HK-2 (cell line): ENCODE results near the gene CLCN7.
"Not testable (repeated sequence)": the region's sequence is repeated elsewhere in the genome, so short reads cannot be mapped to it uniquely, and the experiment has no call there.

Source experiments
- DNase-seq: peaks from one replicate; pipeline ENCODE4 v3.0.0-alpha.2; 2018; ENCODE audit not compliant: unreplicated experiment

The CLCN7 gene

DNA sequence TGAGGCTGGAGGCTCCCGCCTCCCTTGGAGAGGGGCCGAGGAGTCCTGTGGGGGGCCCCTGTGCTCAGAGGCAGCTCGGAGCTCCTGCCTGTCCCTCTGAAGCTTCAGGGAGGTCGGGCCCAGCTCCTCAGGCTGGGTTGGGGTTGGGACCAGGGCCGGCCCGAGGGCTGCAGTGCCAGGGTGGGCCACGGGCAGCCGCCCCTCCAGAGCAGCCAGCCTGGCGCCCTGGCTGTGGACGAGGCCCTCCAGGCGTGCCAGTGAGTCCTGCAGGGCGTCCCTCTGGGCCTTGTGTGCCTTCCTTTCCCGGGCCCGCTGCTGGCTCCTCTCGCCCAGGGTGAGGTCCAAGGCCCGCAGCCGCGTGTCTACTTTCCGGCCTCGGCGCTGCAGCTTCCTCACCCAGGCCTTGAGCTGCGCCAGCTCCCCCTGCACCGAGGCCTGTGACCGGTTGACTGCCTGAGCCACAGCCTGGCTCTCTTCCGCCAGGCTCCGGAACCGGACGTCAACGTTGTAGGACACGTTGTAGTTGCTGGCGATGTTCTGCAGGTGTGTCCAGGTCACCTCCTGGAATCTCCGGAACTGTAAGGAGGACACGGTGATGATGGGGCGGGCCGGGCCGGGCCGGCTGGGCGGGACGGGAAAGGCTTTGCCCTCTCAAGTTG is 12.7 kb upstream of the CLCN7 start:
- DNase-seq, result no peak

DNA sequence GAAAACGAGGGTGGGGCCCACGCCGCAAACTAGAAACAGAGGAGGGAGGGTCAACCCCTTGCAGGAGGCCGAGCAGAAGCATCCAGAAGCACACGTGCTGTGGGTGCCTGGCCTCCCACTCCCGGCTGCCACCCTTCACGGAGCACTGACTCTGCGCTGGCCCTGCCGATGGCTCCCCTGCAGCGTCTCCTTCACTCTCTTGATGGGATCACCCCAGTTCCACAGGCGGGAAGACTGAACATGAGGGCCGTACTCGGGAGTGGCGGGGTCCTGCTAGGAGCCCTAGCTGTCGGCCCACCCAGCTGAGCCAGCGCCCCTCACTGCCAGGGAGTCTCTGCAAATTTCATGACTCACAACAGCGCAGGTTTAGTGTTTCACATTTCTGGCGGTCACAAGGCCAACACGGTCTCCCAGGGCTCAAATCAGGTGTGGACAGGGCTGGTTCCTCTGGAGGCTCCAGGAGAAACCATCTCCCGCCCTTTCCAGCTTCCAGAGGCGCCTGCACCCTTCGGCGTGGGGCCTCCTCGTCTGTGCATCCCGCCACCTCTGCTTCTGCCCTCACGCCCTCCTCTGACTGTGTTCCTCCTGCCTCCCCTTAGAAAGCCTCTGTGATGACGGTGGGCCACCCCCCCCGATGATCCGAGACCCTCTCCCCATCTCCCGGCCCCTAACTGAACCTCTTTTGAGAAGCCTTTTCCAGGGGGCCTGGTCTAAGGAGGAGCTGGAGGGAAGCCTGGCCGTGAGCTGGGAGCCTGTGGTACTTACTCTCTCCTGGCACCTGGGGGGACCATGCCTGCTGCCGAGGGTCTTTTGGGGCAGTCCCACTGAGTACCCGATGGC is 11.9 kb upstream of the CLCN7 start:
- no peak for DNase-seq

DNA sequence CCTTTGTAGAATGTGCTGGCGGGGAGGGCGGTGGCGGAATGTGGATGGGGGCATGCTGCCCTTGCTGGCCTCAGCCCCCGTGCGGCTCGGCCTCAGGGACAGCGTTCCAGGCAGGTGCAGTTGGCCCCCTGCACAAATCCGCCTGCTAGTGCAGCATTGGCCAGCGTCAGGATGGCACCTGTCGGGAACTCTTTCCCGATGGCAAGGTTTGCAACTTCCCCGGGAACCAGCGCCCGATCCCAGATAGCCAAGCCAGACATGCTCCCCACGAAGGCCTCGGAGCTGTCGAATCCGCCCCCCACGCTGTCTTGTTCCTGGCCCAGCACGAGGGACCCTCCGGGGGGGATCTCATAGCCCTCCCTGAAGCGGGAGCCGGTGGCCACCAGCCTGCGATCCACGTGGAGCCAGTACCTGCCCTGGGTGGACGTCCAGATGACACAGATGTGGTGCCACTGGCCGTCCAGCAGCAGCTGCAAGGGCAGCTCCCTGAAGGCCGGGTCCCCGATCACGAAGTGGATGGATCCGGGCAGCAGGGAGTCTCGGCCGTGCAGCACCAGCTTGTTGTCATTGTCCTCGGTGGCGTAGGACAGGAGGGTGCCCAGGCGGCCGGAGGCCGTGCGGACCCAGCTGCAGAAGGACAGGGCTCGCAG is 11.1 kb upstream of the CLCN7 start:
- no peak for DNase-seq

DNA sequence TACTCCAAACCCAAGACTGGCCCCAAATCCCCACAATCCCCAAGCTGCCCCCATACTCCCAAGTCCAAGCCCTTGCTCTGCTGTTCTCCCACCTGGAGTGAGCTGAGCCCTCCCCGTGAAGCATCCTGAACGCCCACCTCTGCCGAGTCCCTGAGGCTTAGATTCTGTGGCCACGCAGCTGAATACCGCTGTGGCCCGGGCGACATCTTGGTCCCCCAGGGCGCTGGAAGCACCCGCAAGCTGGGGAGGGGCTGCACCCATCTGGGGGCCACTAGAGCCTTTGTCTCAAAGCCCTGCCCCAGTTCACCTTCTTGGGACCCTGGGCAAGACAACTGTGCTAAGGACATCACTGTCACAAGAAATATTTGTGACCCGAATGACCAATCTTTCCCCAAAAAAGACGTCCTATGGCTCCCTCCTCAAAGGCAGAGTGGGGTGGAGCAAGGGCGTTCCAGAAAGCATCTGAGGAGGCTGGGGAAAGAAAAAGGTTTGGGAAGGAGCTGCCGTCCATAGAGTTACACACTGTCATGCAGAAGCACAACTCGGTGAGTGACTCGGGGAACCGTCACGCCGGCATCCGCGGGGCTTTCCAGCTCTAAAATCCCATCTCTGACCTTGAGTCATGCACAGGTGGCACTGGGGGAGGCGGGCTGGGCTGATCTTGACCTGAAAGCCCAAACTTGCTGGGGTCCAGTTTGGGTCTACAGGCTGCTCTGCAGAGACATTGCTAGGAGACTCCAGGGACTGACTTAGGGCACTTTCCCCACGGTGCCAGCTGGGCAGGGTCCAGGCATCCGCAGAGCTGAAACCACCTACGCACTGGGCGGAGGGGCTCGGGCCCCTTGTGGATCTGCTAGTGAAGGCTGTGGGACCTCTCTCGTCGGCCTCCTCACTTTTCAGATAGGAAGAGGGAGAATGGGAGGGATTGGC is 7.3 kb upstream of the CLCN7 start:
- peak; percentile 74 for DNase-seq

DNA sequence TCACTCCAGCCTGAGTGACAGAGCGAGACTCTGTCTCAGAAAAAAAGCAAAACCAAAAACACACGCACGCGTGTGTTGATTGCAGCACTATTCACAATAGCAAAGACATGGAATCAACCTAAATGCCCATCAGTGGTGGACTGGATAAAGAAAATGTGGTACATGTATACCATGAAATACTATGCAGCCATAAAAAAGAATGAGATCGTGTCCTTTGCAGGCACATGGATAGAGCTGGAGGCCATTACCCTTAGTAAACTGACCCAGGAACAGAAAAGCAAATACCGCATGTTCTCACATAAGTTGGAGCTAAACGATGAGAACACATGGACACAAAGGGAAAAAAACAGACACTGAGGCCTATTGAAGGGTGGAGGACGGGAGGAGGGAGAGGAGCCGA is 4.1 kb upstream of the CLCN7 start:
- not testable (repeated sequence) for DNase-seq

DNA sequence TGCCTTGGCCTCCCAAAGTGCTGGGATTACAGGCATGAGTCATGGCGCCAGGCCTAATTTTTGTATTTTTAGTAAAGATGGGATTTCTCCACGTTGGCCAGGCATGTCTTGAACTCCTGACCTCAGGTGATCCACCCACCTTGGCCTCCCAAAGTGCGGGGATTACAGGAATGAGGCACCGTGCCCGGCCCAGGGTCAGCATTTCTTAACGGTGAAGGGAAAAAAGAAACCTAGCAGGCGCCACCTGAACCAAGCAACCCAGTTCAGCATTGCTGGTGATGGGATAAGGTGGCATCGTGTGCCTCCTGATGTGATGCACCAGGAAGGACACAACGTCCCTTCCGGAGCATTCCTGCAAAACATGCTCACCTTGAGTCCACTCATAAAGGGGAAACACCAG is 2.2 kb upstream of the CLCN7 start:
- no peak for DNase-seq

DNA sequence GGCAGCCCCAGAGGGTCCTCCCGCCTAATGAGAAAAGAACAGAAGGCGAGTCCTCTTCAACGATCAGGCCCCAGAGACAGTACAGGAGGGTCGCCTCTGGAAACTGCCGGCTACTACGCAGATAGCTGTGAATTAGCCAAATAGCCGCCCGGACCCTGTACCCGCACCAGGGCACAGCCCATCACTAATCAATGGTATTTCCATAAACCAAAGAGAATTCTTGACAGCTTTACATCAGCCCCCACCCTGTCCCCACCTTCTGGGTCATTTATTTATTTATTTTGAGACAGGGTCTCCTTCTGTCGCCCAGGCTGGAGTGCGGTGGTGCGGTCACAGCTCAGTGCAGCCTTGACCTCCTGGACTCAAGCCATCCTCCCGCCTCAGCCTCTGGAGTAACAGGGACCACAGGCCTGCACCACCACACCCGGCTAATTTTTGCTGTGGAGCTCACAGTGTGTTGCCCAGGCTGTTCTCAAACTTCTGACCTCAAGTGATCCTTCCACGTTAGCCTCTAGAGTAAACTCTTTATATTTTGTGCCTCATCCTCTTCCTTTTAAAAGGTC is 805 bp upstream of the CLCN7 start:
- no peak for DNase-seq

DNA sequence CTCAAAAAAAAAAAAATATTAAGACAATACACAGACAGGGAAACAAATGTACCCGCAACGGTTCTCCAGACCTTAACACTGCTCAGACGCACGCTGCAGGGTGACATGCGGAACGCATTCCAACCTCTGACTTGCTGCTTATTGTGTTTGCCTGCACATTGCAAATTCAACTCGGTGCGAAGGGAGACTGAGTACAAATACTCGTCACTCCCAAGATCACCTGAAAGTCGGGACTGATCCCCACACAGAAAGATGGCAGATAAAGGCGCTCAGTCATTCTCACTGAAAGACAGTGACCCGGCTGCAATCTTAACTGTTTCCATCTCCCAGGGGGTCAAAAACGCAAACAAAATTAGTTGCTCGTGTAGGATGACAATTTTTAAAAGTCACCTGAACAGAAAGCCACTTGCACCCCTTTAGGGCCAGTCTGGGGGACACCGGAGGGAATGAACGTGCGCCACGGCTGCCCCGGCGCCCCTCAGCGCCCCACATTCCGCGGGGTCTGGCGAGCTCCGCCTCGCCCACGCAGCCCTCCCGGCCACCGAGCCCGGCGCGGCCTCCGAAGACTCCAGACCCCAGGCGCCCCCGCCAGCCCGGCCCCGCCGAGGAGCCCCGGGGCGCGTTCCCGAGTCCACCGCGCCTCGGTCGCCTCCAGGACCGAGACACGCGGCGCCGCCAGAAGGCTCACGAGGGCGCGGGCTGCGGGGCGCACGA is 589 bp downstream of the CLCN7 start:
- DNase-seq, result no peak

DNA sequence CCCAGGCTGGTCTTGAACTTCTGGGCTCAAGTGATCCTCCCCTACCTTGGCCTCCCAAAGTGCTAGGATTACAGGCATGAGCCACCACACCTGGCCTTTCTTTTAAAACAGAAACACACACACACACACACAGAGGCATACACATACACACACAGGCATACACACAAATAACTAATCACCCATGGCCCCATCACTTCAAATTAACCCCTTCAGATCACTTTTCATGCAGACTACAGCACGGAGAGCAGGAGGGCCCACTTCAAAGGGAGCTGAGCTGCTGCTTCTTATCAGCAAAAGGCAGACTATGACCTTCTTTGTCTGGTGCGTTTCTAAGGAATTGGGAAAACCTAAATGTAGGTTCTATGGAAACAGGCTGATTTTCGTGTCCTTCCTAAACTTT is 1.9 kb downstream of the CLCN7 start:
- no peak for DNase-seq

DNA sequence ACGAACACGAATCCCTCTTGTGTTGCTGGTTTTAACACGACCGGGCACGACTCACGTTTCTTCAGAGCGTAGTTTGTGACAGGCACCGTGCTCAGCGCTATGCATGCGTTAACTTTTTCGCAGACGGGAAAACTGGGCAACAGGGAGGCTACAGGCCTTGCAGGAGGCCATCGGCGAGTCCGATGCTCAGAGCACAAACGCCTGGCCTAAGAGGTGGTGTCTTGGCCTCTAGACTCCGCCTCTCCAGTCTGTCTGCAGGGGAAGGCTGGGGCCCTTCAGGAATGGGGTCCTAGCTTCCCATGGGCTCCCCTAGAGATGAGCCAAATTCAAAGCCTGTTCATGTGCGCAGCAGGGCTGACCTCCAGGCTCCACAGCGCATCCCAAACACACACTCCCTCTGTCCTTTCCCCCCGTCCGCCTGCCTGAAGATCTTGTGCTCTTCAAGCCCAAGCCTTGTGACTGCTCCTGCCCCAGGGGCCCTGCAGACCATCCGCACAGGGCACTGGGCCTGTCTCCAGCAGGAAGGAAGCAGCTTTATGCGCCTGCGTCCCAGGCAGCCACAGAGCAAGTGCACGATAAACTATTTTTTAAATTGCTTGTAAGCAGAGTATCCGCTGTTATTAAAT is 3.1 kb downstream of the CLCN7 start:
- DNase-seq, result no peak

DNA sequence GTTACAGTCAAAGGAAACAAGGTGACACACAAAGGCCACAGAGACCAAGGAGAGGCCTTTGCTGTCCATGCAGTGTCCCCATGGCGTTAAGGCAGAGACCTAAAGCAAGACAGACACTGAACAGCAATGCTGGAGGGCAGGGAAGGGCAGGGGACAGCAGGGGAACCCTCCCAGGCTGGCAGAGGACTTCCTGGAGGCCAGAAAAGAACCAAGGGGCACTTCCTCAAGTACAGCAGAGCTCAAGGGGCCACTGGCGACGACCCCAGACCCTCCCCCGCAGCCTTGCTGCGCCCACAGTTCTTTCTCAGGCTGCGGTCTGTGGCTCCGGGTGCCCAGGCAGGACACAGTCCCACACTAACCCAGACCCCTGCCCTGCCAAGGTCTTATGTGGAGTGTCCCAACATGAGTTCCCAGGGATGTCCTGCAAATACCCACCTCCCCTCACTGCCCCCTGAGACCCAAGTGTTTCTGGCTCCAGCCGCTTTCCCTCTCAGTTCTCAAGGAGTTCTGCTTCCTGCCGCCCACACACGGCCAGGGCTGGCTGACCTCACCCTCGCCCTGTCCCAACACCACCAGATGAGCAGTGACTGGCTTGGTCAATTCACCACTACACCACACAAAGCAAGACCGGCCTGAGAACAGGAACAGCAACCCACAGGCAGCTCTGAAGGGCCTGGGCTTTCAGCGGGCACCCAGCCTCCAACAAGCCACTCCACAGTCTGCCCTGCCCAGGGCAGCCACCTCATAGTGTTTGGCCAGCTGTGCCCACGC is 4.2 kb downstream of the CLCN7 start:
- peak; percentile 33 for DNase-seq

DNA sequence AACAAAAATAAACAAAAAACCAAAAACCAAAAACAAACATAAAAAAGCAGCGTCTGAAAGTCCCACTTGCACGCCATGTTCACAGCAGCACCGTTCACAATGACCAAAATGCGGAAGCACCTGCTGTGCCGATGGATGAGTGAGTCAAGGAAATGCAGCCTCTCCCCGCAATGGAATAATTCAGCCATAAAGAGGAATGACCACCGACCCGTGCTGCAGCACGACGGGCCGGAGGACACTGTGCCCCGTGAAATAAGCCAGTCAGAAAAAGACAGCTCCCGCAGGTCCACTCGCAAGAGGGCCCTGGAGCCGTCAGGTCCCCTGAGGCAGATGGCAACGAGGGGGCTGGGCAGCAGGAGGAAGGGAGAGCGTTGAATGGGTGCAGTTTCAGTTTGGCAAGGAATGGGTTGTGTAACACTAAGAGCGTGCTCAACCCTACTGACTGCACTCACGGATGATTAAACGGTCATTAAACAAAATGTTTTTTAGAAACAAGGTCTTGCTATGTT is 5.1 kb downstream of the CLCN7 start:
- DNase-seq, result no peak

DNA sequence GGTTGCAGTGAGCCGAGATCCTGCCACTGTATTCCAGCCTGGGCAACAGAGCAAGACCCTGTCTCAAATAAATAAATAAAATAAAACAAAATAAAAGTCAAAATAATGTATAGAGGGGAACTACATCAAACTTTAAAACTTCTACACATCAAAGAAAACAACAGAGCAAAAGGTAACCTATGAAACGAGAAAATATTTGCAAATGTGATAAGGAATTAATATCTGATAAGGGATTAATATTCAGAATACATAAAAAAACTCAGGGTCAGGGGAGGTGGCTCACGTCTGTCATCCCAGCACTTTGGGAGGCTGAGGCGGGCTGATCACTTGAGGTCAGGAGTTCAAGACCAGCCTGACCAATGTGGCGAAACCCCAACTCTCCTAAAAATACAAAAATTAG is 5.7 kb downstream of the CLCN7 start:
- DNase-seq, result not testable (repeated sequence)

DNA sequence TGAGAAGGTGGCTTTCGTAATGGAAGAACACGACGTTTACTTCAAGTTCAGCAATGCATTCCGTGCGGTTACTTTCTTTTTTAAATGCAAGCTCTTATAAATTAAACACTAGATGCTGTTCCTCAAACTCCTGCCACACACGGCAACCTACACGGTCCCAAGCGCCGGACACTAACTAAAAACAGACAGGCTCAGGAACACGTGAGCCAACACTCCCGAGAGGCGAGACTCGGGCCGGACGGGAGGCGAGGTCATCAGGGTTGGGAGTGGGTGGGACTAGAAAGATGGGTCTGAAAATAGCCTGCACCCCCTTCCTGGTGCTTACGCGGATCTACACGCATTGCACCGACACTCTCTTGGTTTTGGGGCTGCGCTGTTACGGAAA is 6.4 kb downstream of the CLCN7 start:
- DNase-seq, result no peak

DNA sequence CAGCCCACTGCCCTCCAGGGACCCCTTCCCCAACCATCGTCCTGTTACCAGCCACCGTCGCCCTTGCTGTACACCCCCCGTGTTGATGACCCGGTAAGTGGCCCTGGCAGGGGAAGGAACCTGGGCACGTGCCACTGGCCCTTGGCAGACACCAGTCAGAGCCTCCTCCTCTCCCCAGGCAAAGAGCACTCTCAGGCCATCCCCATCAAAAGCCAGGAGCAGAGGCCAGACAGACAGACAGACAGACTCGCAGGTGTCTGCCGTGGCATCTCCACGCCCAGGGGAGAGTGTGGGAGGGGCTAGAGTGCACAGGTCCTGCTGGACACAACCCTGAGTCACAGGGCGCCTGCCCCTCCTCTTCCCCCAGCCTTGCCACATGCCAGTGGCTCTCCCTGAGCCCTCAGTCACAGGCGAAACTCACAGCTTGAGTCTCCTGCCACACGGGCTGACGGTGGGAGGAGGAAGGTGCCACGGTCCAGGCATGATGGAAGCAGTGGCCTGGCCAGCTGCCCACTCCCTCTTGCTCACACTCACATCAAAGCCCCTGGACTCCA is 7.8 kb downstream of the CLCN7 start:
- DNase-seq, result peak; percentile 45

DNA sequence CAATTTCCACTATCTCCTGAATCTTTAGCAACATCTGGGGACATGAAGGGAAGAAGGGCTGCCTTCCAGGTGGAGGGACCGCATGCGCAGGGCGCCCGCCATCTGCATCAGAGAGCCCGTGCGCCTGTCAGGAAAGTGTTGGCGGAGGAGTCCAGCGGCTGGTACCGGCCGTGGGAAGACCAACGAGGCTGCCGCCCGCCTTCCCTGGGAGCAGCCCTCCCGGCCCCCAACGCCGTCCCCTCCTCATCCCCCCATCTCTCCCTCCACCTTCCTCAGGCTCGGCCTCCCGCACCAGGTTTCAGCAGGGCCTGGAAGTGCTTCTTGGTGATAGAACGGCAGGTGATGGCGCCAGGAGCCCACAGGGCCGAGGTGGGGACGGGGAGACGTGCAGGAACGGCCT is 8.8 kb downstream of the CLCN7 start:
- no peak for DNase-seq

DNA sequence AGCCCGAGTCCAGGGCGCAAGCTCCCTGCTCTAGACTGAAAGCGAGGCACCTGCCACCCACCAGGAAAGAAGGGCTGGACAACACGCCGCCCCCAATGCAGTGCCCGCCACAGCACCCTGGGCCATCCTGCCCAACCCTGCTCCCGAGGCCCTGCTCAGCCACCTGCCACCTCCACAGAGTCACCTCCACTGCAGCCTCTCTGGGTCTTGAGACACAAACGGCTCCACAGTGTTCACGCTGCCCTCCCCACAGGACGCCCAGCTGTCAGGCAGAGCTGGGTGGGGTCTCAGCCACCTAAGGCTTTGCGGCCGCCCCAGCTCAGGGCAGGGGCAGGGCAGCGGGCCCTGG is 9.3 kb downstream of the CLCN7 start:
- no peak for DNase-seq

DNA sequence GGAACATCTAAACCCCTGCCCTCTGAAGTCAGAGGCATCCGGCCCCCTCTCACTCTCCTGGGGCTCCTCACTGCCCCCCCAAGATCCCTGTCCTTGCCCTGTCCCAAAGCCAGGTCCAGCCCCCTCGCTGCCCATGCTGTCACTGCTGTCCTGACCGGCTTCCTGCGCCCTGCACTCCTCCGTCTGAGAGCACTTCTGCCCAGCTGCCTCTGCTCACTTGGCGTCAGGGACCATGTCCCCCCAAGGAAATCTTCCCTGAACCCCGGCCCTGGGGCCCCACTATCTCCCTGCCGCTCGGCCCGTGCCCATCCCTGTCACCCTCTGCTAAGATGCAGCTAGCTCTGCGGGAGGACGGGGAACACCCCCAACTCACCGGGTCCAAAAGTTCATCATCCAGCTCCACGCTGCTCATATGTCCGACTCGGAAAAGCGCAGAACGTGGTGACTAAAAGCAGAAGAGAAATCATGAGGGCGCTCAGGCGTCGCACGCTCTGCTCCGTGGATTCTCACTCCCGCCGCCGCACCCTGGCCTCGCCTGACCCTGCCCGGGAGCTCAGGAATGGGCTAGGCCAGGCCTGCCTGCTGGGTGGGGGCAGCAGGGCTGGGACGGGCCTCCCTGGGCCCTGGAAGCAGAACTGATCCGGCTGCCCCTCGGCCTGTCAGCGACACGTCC is 9.8 kb downstream of the CLCN7 start:
- no peak for DNase-seq
